ENCODE results near the gene COX19. TPM values are rescaled to one million over a fixed set of nuclear protein-coding genes. Genes with fewer than 3 reads are reported as not detected.
"Not testable (repeated sequence)": the region's sequence is repeated elsewhere in the genome, so short reads cannot be mapped to it uniquely, and the experiment has no call there.

COX19 gene
- polyA plus RNA-seq, 4 donors, result 7.2 to 19.3 (median 11.2) TPM

DNA sequence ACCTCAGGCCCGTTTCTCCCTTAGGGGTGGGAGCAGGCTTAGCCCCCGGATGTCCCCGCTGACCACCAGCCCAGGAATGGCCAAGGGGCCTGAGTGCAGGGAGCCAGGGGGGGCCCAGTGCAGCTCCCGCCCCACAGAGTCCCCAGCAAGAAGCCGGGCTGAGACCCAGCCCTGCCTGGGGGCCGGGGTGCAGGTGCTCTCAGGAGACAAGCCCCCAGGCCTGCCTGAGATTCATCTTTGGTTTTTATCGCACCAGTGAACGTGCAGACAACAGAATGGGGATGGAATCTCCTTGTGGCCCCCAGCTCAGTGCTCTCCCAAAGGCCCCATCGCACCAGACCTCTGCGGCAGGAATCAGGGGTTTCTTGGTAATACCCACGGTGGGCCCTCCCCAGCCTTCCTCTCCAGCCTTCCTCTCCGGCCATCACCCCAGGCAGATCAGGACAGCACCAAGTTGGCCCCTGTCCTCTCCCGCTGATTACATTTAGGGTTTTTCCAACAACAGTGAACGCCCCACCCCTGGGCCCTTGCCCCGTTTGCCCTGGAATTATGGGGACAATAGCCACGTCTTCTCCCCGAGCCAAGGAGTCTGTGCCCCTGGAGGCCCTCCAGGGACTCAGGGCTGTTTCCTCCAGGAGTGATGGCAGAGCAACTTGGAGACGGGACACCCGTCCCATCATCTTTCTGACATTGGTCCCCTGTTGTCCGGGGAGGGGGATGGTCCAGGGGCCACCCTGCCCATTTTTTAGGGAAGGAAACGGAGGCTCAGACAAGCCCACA lies 43.3 kb downstream of the COX19 start:
- no peak for DNase-seq (ENCODE audit: low read depth in 4 of 4, low spot score in 3 of 4)

GRCh38 chr7:930975-931758 lies 44.2 kb downstream of the COX19 start:
- DNase-seq (ENCODE audit: low read depth in 4 of 4, low spot score in 3 of 4), result no peak

GRCh38 chr7:929311-929711 lies 46.0 kb downstream of the COX19 start:
- no peak for DNase-seq (ENCODE audit: low read depth in 4 of 4, low spot score in 3 of 4)

DNA sequence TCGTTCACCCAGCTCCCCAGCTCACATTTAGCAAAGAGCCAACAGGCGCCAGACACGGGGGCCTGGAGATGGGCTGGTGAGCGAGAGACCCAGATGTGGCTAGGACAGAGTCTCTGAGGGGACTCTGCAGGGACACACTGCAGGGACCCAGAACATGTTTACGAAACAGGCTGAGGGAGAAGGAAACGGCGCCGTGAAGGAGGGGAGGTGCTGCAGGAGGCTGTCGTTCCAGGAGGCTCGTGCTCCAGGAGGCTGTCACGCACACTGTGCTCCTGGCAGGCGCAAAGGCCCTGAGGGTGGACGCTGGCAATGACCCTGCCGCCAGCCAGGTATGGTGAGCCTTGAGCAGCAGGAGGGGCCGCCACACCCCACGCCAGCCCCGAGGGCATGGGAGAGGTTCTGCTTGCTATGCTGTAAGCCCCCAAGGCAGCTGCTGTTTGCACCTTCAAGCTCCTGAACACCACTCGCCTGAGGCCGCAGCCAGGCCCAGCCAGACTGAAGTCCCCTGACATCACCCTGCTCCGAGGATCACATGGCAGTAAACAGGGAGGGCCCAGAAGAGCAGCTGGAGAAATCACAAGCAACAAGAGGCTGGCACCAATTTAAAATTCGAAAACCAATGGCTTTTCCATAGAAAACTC lies 48.2 kb downstream of the COX19 start:
- DNase-seq (ENCODE audit: low read depth in 4 of 4, low spot score in 3 of 4), result no peak

DNA sequence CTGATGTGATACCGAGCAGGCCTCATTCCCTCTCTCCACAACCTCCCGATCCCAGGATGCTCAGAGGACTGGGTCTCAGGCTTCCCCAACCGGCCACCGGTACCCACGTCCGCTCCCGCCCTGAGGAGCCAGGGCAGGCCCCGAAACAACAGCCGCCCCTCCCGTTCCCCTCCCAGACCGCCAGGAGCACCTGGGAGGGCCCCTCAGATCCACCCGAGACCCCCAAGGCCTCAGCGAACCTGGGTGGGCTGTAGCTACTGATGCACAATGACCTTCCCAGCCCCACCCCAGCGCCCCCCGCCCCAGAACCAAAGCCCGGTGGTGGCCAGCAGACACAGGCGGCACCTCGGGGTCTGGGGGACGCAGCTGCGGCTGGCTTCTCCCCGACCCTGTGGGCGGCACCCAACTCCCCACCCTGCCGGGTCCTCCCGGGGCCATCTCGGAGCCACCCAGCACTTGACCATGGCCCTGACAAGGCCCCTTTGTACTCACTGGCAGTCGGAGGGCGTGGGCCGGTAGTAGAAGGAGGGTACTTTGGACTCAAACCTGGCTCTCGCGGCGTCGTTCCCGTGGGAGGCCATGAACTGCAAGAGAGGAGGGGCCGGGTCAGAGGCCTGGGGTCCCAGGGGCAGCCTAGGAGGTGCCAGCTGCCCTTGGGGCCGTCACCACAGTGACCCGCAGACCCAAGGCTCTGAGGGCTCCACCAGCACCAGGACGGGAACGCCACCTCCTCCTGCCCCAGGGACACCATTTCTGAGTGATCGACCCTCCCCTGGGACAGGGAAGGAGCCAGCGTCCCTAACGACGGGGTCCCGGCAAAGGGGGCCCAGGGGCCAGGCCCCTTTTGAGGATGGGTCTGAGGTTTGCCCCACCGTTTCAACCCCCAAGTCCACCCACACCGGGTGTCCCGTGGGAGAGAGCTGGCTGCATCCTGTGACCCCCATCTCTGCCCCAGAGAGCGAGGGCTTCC lies 49.0 kb downstream of the COX19 start:
- no peak for DNase-seq (ENCODE audit: low read depth in 4 of 4, low spot score in 3 of 4)

GRCh38 chr7:925601-926000 lies 49.7 kb downstream of the COX19 start:
- DNase-seq (ENCODE audit: low read depth in 4 of 4, low spot score in 3 of 4), result no peak

GRCh38 chr7:924541-925231 lies 50.7 kb downstream of the COX19 start:
- no peak for DNase-seq (ENCODE audit: low read depth in 4 of 4, low spot score in 3 of 4)

DNA sequence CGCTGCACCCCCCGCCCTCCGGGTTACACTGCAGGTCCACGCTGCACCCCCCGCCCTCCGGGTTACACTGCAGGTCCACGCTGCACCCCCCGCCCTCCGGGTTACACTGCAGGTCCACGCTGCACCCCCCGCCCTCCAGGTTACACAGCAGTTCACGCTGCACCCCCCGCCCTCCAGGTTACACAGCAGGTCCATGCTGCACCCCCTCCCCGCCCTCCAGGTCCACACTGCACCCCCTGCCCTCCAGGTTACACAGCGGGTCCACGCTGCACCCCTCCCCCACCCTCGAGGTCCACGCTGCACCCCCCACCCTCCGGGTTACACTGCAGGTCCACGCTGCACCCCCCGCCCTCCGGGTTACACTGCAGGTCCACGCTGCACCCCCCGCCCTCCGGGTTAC lies 51.3 kb downstream of the COX19 start:
- DNase-seq (ENCODE audit: low read depth in 4 of 4, low spot score in 3 of 4), result not testable (repeated sequence)

GRCh38 chr7:923108-924041 lies 52.0 kb downstream of the COX19 start:
- DNase-seq (ENCODE audit: low read depth in 4 of 4, low spot score in 3 of 4), result peak in 1 of 4 donors; percentile 35

DNA sequence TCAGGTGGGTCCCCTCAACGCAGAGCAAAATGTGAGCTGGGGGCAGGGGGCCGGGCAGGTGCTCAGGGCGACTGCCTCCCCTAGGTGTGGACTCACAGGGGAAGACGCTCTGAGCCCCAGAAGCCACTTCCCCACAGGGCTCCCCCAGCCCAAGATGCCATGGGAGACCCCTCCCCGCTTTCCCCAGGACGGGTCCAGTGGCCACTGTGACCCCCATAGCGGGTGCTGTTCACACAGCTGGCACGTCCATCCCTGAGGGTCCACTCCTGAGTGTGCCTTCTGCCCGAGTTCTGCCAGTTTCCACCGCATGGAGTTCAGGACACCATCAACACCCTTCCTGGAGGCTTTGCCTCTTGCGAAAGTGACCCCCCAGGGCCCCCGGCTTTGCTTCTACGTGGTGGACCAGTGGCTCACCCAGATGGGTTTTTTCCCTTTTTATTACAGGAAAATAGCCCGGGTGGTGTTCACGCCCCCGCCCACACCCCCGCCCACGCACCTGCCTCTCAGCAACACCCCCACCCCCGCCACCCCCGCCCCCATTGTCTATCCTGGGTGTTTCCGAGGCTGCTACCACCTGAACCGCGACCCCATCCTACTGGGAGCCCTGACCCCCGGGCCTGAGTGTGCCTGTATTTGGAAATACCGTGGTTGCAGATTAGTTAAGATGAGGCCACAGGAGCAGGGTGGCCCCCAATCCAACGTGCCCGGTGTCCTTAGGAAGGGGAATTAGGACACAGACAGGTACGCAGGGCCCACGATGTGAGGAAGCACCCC lies 52.8 kb downstream of the COX19 start:
- no peak for DNase-seq (ENCODE audit: low read depth in 4 of 4, low spot score in 3 of 4)

DNA sequence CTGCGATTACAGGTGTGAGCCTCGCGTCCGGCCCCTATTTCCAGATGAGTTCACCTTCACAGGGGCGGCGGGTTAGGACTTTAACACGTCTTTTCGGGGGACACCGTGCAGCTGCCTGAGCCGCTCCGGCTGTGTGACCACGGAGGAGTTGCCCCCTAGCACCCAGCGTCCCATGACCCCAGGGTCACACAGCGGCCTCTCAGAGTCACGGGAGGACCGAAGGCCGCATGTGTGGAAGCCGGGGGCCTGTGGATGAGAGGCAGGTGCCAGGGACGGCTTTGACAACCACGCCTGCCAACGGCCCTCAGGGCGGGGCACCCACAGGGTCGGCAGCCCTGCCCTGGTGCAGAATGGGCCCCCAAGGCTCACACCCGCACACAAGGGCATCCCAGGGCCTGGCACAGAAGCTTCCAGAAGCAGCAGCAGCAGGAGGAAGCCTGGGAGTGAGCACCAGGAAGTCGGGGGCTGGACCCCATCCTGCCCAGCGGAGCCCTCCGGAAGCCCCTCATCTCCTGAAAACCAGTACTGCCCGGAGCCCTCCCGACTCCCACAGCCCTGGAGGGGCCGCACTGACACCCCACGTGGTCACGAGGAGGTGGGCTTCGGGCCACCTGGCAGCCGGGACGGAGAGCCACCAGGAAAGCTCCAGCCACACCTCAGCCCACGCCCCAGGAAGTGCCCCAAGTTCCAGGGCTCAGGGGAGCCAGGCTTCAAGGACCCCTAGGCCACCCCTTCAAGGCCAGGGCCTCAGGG lies 53.6 kb downstream of the COX19 start:
- DNase-seq (ENCODE audit: low read depth in 4 of 4, low spot score in 3 of 4), result no peak

GRCh38 chr7:921071-921461 lies 54.3 kb downstream of the COX19 start:
- DNase-seq (ENCODE audit: low read depth in 4 of 4, low spot score in 3 of 4), result no peak

DNA sequence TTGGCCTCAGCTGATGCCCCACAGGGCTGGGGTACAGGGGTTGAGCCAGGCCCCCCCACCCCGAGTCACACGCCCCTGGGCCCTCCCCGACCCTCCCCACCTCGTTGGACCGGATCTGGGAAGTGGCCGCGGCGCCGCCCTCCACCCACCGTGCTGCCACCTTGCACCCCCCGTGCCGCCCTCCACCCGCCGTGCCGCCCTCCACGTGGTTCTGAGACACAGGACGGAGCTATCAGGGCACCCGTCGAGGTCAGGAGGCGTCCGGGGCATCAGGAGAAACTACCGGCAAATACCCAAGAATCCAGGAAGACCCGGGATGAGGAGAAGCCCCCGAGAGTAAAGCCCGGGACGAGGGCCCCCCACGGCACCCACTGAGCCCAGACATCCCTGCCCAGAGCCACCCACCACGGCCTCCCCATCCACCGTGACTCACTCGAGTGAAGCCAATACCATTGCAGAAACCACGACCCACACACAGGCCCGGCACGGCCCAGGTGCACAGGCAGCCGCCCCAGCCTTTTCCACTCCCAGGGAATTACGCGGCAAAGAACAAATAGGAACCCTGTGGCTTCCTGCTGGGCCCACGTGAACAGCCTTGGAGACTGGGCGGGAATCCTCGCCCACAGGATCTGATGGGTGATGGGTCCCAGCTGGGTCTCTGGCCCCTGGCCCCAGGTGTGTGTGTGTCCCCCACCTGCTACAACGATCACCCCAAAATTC lies 54.8 kb downstream of the COX19 start:
- no peak for DNase-seq (ENCODE audit: low read depth in 4 of 4, low spot score in 3 of 4)

DNA sequence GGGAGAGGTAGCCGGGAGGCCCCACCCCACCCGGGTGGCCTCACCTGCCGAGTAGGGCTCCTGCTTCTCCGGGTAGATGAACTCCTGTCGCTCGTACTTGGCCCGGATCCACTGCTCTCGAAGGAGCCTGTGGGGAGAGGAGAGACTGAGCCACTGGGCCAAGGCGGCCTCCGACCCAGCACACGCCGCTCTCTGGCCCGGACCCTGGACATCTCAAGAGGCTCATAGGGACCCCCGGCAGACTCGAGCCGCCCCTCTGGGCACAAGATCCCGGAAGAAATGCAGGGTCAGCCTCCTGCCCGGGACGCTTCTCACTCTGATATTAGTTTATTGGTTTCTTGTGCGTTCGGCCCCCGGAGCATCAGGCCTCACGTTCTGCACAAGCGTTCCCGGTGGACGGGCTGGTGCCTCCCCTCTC lies 55.4 kb downstream of the COX19 start:
- DNase-seq (ENCODE audit: low read depth in 4 of 4, low spot score in 3 of 4), result no peak

- DNase-seq (ENCODE audit: low read depth in 4 of 4, low spot score in 3 of 4), result no peak
Measured at GRCh38 chr7:919114-919442, 56.3 kb downstream of the COX19 start.

GRCh38 chr7:918441-919113 lies 56.8 kb downstream of the COX19 start:
- DNase-seq (ENCODE audit: low read depth in 4 of 4, low spot score in 3 of 4), result no peak

All from left renal pelvis (tissue), 4 donors.